Astrocyte (in vitro differentiated cells and primary cell): ENCODE data around the gene GADL1.

Experiments used
- CTCF ChIP-seq: IDR thresholded peaks from 2 replicates; pipeline ENCODE4 v1.5.1; 2011; ENCODE audit warnings: low read depth, mild to moderate bottlenecking, inconsistent platforms, low read length, moderate library complexity; ENCODE audit not compliant: insufficient read depth
- EZH2 ChIP-seq: IDR thresholded peaks from 2 replicates; pipeline ENCODE4 v1.6.1; 2012; ENCODE audit warnings: mild to moderate bottlenecking, low read length, inconsistent platforms; ENCODE audit not compliant: insufficient read depth

GRCh38 chr3:30702038-30702827, 192.2 kb downstream of the GADL1 start:
- no peak for TF ChIP-seq CTCF
- no peak for TF ChIP-seq EZH2
